Right atrium auricular region (tissue), 2 donors: ENCODE results near the gene CDYL. TPM values are rescaled to one million over a fixed set of nuclear protein-coding genes. Genes with fewer than 3 reads are reported as not detected.

ENCODE experiments used
- total RNA-seq, 2 donors: library from RNA; depleted of rRNA; stranded (reverse); fragments of >200 nt; gene quantifications; one replicate each; pipeline ENCODE4 v1.1.0, GENCODE V29; 2016

CDYL gene
- total RNA-seq, 2 donors from 2014 or later: 23.7 to 28.9 TPM

Other genes with a start within 250 kb of the CDYL start
- 1 to 10 TPM; 2.4 to 6.1 TPM for gene RPP40, start 227.6 kb downstream of the CDYL start, total RNA-seq